Adrenal gland (tissue), 5 donors: ENCODE measurements around the gene ERC1.

ENCODE experiments used
- CTCF ChIP-seq, 6 experiments: fragments of 450-650 bp in 4 of 6; fragments of 200-600 bp in 2 of 6; sonication (generic) in 1 of 6; IDR thresholded peaks; 1 replicate in 5 of 6; 2 replicates in 1 of 6; pipeline versions ENCODE4 v1.5.1 to v1.8.0; 2016 to 2021; ENCODE audit warnings: antibody characterized with exemption in 6 of 6, mild to moderate bottlenecking in 2 of 6, moderate library complexity in 1 of 6
- POLR2A ChIP-seq, 2 donors: fragments of 450-650 bp; IDR thresholded peaks; one replicate each; pipeline ENCODE4 v1.6.1; 2017; ENCODE audit warnings: antibody characterized with exemption in 2 of 2, mild to moderate bottlenecking in 2 of 2, moderate library complexity in 1 of 2
- donor health status: DM: no; HTN: no; CAD: no.

GRCh38 chr12:1203735-1204019, 212.7 kb downstream of the ERC1 start:
- TF ChIP-seq CTCF (IDR thresholded peaks at IDR 0.05) (no peak), POLR2A (IDR thresholded peaks at IDR 0.05) (no peak)
